GM12891 (cell line): ENCODE measurements around the gene ANKS1A.

Experiments
- DNase-seq: peaks from one replicate; pipeline ENCODE4 v3.0.0; 2011; ENCODE audit warnings: low spot score; ENCODE audit not compliant: insufficient read length
- FAIRE-seq: peaks from 2 replicates; lab custom pipeline; 2011; peaks lifted over from hg19 to GRCh38; lab: Jason Lieb, UNC
- PAX5 ChIP-seq: IDR thresholded peaks from 2 replicates; pipeline ENCODE4 v1.6.1; 2011; ENCODE audit warnings: low read length, moderate library complexity, mild to moderate bottlenecking; ENCODE audit not compliant: insufficient read depth, severe bottlenecking
- POLR2A ChIP-seq: IDR thresholded peaks from 2 replicates; pipeline ENCODE4 v1.6.1; 2011; ENCODE audit warnings: low read depth, low read length, control low read depth
- POLR2AphosphoS5 ChIP-seq: IDR thresholded peaks from 2 replicates; pipeline ENCODE4 v1.6.1; 2011; ENCODE audit warnings: low read depth, low read length, control low read depth
- POU2F2 ChIP-seq: IDR thresholded peaks from 2 replicates; pipeline ENCODE4 v1.6.1; 2011; ENCODE audit warnings: low read depth, mild to moderate bottlenecking, control low read depth, low read length, moderate library complexity
- SPI1 ChIP-seq: IDR thresholded peaks from 2 replicates; pipeline ENCODE4 v1.6.1; 2011; ENCODE audit warnings: low read depth, low read length, control low read depth
- TAF1 ChIP-seq: IDR thresholded peaks from 2 replicates; pipeline ENCODE4 v1.6.1; 2011; ENCODE audit warnings: low read depth, low read length, control low read depth

Gene ANKS1A

DNA sequence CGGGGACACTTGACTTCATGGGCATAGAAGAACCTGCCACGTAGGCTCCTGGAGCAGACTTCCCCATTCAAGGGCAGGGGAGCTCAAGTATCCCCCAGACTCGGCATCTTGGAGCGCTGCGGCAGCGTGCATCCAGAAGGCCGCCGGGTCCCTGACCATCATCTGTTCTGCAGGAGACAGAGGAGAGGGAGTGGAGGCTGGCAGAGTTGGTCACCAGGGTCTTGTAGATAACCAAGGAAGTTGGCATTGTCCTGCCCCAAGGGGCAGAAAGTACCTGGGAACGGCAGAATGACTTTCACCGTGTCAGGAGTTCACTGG is 169.3 kb downstream of the ANKS1A start:
- no peak for DNase-seq
- TF ChIP-seq POLR2AphosphoS5 (no peak), POU2F2 (no peak), SPI1 (no peak), PAX5 (no peak), POLR2A (no peak), TAF1 (no peak)
- no peak for FAIRE-seq

DNA sequence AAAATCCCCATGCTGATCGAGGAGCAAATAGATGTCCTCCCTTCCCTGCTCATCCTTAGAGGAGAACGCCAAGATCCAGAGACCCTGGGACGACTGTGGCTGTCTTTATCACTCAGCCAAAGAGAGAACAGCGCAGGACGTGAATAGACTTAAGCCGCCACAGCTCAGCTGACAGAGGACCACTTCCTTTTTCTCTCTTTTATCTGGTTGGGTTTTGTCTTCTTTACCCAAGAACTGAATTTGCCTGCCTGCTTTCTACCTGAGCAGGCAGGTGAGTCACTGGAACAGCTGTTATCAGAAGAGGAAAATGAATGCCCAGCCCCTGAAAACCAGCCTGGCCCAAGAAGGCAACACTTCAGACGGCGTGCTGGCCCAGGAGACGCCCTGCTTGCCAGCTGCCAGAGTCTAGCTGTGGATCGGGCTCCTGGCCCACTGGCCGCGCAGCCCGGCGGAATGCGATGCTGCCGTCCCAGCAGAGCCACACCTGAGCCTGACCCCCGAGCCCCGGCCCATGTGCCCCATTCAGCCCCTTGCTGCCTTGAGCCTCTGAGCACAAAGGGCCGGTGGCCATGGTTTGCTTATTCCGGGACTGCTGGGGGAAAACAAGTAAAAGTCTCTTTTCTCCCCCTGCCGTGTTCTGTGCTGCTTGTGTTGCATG is 169.9 kb downstream of the ANKS1A start:
- TF ChIP-seq POU2F2 (no peak), POLR2AphosphoS5 (no peak), PAX5 (no peak), TAF1 (no peak), SPI1 (peak; percentile 89), POLR2A (no peak)
- FAIRE-seq, result peak; percentile 55

DNA sequence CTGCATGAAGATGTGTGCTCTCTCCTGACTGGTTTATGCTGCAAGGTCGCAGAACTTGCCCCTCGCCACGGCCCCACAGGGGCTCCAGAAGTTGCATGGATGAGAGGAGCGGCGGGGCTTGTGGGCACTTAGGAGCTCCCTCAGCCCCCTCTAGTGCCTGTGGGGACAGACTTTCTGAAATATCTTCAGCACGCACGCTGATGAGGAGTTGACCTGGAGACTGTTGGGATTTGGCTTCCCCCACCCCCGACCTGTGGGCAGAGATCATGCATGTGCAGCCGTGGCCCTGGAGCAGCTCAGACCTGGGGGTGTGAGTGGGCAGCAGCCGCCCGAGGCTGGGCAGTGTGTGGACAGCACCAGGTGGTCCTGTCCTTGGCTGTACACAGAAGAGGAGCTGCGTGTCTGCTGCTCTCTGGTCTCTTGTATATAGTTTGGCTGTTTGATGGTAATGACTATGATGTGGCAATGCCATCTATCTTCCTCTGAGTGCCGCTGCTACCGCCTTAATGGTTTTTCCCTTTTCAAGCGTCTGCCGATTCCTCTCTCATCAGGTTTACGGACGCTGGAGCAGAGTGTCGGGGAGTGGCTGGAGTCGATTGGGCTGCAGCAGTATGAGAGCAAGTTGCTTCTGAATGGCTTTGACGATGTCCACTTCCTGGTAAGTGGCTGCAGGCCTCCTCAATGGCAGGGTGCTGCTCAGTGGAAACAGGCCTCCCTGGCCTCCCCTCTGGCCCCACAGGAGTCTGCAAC is 170.7 kb downstream of the ANKS1A start:
- TF ChIP-seq SPI1 (no peak), POLR2A (no peak), POU2F2 (no peak), PAX5 (no peak), TAF1 (no peak), POLR2AphosphoS5 (no peak)
- FAIRE-seq, result no peak
- no peak for DNase-seq

More for the DNA sequence above, 169.9 kb downstream of the ANKS1A start:
- DNase-seq, result no peak

DNA sequence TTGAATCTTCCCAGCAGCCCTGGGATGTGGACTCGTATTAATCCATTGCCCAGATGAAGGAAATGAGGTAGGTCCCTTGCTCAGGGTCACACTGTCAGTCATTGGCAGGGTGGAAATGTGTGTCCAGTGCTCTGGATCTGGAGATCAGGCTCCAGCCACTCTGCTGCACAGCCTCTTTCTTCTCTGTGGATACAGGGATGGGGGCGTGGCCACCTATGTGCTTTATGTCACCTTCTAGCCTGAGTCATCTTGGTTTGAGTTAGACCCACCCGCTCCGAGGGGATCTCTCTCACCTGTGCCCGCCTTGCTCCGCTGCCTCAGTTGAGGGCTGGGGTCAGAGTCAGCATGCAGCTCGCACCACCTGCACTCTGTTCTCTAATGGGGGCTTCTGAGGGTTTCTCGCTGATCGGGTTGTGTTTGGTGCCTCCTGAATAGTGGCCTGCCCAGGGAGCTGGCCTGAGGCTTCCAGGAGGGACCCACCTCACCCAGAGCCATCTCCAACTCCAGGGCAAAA is 172.1 kb downstream of the ANKS1A start:
- DNase-seq (no peak), FAIRE-seq (no peak)
- TF ChIP-seq POLR2AphosphoS5 (no peak), PAX5 (no peak), SPI1 (no peak), POU2F2 (no peak), POLR2A (no peak), TAF1 (no peak)

DNA sequence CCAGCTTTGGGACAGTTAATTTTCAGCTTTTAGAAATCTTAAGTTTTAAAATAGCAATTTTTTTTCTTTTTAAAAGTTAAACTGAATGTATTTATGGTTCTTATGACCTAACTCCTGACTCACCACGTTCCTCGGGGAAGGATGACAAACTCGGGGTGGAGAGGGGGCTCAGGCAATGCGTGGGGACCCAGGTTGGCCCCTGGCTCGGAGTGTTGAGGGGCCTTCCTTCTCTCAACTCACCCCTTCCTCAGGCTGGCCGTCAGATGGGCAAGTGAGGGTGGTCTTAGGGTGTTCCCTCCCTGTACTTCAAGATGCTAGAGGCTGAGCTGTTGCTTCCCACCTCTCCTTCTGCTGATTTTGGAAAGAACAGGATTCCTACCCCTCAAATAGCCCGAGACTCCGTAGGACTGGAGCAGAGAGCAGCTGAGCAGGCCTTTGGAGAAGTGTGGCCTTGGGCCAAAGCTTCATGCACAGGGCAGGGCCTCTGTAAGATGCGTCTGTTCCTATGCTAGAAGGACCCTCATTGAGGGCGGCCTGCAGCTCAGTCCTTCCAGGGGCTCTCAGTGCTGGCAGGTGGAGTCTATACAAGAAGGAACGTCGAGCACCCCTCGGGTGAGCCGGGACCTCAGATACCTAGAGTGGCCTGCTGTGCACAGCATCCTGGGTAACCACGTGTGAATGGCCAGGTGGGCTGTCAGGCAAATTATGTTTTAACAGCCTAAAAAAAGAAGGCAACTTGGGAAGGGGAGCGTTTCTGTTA is 172.8 kb downstream of the ANKS1A start:
- DNase-seq (no peak), FAIRE-seq (no peak)
- TF ChIP-seq POU2F2, result no peak
- no peak for TF ChIP-seq PAX5
- no peak for TF ChIP-seq POLR2AphosphoS5
- no peak for TF ChIP-seq TAF1
- no peak for TF ChIP-seq POLR2A
- TF ChIP-seq SPI1, result no peak

DNA sequence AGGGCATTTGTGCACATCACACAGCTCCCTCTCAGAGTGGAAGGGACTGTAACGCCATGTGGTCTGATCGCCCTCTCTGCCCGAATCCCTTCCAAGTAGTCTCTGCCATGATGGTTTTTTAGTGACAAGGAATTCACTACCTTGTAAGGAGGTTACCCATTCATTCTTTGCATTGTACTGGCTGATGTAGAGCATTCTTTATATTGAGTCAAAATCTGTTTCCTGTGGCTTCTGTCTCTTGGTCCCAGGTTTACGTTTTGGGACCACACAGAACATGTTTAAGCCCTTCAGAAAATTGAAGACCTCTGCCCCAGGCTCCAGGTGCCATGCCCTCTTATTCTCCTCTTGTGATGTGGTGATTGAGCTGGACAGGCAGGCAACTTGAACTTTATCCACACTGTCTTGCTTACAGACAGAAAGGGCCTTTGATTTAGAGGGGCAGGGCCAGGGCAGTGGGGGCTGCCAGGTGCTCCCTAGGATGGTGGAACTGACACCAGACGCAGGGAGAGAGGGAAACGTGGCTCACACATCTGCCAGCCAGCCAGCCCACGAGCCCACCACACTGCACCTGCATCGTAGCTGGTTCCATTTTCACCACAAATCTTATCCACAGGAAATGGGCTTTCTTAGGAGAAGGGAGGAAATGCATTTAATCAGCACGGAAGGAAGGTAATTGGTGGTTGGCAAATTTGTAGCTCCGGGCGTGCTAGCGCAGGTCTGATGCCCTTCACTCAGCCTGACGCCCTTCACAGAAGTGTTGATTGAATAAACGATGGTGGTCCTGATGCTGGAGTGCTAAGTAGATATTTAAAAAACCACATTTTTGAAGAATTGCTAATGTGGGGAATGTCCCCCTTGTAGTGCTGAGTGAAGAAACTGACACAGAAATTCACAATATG is 173.9 kb downstream of the ANKS1A start:
- FAIRE-seq, result no peak
- TF ChIP-seq PAX5, result no peak
- no peak for TF ChIP-seq TAF1
- TF ChIP-seq POLR2AphosphoS5, result no peak
- no peak for TF ChIP-seq POLR2A
- no peak for TF ChIP-seq SPI1
- TF ChIP-seq POU2F2, result no peak
- no peak for DNase-seq

DNA sequence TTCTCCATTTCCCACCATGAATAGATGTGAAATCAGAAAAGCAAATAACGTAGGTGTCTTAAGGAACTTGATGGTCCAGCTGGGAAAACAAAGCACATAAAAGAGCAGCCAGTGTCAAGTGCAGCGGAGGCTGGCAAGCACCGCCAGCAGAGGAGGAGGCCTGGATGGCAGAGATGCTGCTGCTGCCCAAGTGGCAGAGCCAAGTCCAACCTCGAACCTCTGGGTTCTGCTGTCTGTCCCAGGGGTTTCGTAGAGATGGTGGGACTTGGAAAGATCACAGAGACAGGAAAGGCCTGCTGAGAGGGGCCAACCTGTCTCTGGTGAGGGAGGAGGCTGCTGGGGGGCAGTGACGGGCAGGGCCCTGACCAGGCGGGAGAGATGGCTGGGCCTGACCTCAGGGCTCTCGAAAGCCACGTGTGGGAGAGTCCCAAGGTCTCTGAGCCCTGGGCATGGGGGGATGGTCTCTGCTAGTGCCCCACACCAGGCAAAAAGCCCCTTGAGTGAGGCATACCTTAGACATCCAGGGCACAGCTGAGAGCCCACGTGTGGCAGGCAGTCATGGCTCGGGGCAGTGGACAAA is 174.7 kb downstream of the ANKS1A start:
- no peak for DNase-seq
- no peak for FAIRE-seq
- TF ChIP-seq POLR2AphosphoS5, result no peak
- no peak for TF ChIP-seq POU2F2
- no peak for TF ChIP-seq TAF1
- TF ChIP-seq POLR2A, result no peak
- no peak for TF ChIP-seq PAX5
- TF ChIP-seq SPI1, result no peak

DNA sequence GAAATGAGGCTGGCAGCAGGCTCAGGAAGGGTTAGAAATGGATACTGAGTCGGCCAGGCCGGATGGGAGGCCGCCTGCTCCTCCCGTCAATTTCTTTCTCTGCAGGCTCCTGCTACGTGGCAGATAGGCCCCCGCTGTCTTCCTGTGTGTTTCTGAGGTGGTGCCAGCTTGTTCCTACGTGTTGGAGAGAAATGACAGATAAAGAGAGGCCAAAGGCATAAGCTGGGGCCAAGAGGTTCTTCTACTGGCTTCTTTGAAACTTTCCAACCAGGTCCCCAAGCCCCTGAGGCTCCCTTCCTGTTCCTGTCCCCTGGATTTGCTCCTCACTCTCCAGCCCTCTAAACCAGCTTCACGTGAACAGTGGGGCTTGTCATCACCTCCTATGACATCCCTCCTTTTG is 175.2 kb downstream of the ANKS1A start:
- FAIRE-seq (no peak), DNase-seq (no peak)
- TF ChIP-seq PAX5 (no peak), POLR2AphosphoS5 (no peak), POU2F2 (no peak), POLR2A (no peak), TAF1 (no peak), SPI1 (no peak)
